ENCODE data around the gene DLEC1.
"Not testable (repeated sequence)": the region's sequence is repeated elsewhere in the genome, so short reads cannot be mapped to it uniquely, and the experiment has no call there.

Gene DLEC1

GRCh38 chr3:38127611-38128302 lies 88.7 kb downstream of the DLEC1 start:
- in situ Hi-C loops (cut with MboI; ENCODE audit: low pct_unique_long_range_greater_than_20kb, low sequenced_read_pairs): loop anchor here (25.0 kb wide), 1 partner anchor 360 kb away; the partner anchor contains the start of gene EXOG
- no peak for DNase-seq

GRCh38 chr3:38128303-38128655 lies 89.3 kb downstream of the DLEC1 start:
- no peak for DNase-seq
- in situ Hi-C loops (cut with MboI; ENCODE audit: low pct_unique_long_range_greater_than_20kb, low sequenced_read_pairs): loop anchor here (25.0 kb wide), 1 partner anchor 359 kb away; the partner anchor contains the start of gene EXOG

- in situ Hi-C loops (cut with MboI; ENCODE audit: low pct_unique_long_range_greater_than_20kb, low sequenced_read_pairs): loop anchor here (25.0 kb wide), 1 partner anchor 358 kb away; the partner anchor contains the start of gene EXOG
- DNase-seq: no peak
Observed at GRCh38 chr3:38129058-38129457, 90.0 kb downstream of the DLEC1 start.

- DNase-seq: no peak
- in situ Hi-C loops (cut with MboI; ENCODE audit: low pct_unique_long_range_greater_than_20kb, low sequenced_read_pairs): loop anchor here (25.0 kb wide), 1 partner anchor 357 kb away; the partner anchor contains the start of gene EXOG
Observed at GRCh38 chr3:38130631-38131065, 91.6 kb downstream of the DLEC1 start.

- DNase-seq: peak; percentile 46
Observed at GRCh38 chr3:38131621-38132369, 92.8 kb downstream of the DLEC1 start.

GRCh38 chr3:38133209-38133556 lies 94.2 kb downstream of the DLEC1 start:
- no peak for DNase-seq
- in situ Hi-C loops (cut with MboI; ENCODE audit: low pct_unique_long_range_greater_than_20kb, low sequenced_read_pairs): loop anchor here (25.0 kb wide), 1 partner anchor 354 kb away; the partner anchor contains the start of gene EXOG

More at GRCh38 chr3:38131621-38132369, 92.8 kb downstream of the DLEC1 start:
- in situ Hi-C loops (cut with MboI; ENCODE audit: low pct_unique_long_range_greater_than_20kb, low sequenced_read_pairs): loop anchor here (25.0 kb wide), 1 partner anchor 356 kb away; the partner anchor contains the start of gene EXOG

- in situ Hi-C loops (cut with MboI; ENCODE audit: low pct_unique_long_range_greater_than_20kb, low sequenced_read_pairs): loop anchor here (25.0 kb wide), 1 partner anchor 354 kb away; the partner anchor contains the start of gene EXOG
- no peak for DNase-seq
Observed at GRCh38 chr3:38133557-38134405, 94.8 kb downstream of the DLEC1 start.

- in situ Hi-C loops (cut with MboI; ENCODE audit: low pct_unique_long_range_greater_than_20kb, low sequenced_read_pairs): loop anchor here (25.0 kb wide), 1 partner anchor 353 kb away; the partner anchor contains the start of gene EXOG
- DNase-seq: not testable (repeated sequence)
Observed at GRCh38 chr3:38134517-38135143, 95.6 kb downstream of the DLEC1 start.

GRCh38 chr3:38135621-38136277 lies 96.7 kb downstream of the DLEC1 start:
- DNase-seq: peak; percentile 67
- in situ Hi-C loops (cut with MboI; ENCODE audit: low pct_unique_long_range_greater_than_20kb, low sequenced_read_pairs): loop anchor here (25.0 kb wide), 1 partner anchor 352 kb away; the partner anchor contains the start of gene EXOG

GRCh38 chr3:38136393-38136776 lies 97.4 kb downstream of the DLEC1 start:
- DNase-seq: no peak
- in situ Hi-C loops (cut with MboI; ENCODE audit: low pct_unique_long_range_greater_than_20kb, low sequenced_read_pairs): loop anchor here (25.0 kb wide), 1 partner anchor 351 kb away; the partner anchor contains the start of gene EXOG

GRCh38 chr3:38136777-38137614 lies 98.0 kb downstream of the DLEC1 start, which contains the start of gene ACAA1:
Gene ACAA1 (minus strand): TSS chr3:38137127. CDS start chr3:38137035, 92 bp downstream.
- in situ Hi-C loops (cut with MboI; ENCODE audit: low pct_unique_long_range_greater_than_20kb, low sequenced_read_pairs): loop anchor here (25.0 kb wide), 1 partner anchor 350 kb away; the partner anchor contains the start of gene EXOG
- peak; percentile 99 for DNase-seq

GRCh38 chr3:38137615-38138348 lies 98.8 kb downstream of the DLEC1 start:
- in situ Hi-C loops (cut with MboI; ENCODE audit: low pct_unique_long_range_greater_than_20kb, low sequenced_read_pairs): loop anchor here (25.0 kb wide), 1 partner anchor 350 kb away; the partner anchor contains the start of gene EXOG
- DNase-seq: no peak

- in situ Hi-C loops (cut with MboI; ENCODE audit: low pct_unique_long_range_greater_than_20kb, low sequenced_read_pairs): loop anchor here (25.0 kb wide), 1 partner anchor 349 kb away; the partner anchor contains the start of gene EXOG
- peak; percentile 88 for DNase-seq
Observed at GRCh38 chr3:38138349-38139190, 99.6 kb downstream of the DLEC1 start, which contains the start of gene MYD88. Gene MYD88 (plus strand): TSS chr3:38138661. CDS start chr3:38138701, 40 bp downstream.

- DNase-seq: no peak
- in situ Hi-C loops (cut with MboI; ENCODE audit: low pct_unique_long_range_greater_than_20kb, low sequenced_read_pairs): loop anchor here (25.0 kb wide), 1 partner anchor 348 kb away; the partner anchor contains the start of gene EXOG
Observed at GRCh38 chr3:38139191-38139590, 100.2 kb downstream of the DLEC1 start.

GRCh38 chr3:38139652-38140051 lies 100.6 kb downstream of the DLEC1 start:
- no peak for DNase-seq
- in situ Hi-C loops (cut with MboI; ENCODE audit: low pct_unique_long_range_greater_than_20kb, low sequenced_read_pairs): loop anchor here (25.0 kb wide), 1 partner anchor 348 kb away; the partner anchor contains the start of gene EXOG

All from KBM-7 (cell line).